Endothelial cell of umbilical vein (primary cell): ENCODE results near the gene DSPP. TPM values are rescaled to one million over a fixed set of nuclear protein-coding genes. Genes with fewer than 3 reads are reported as not detected.

Experiments used
- BruUV-seq: library from RNA; stranded (reverse); fragments of 400-500 nt; replicated peaks from 2 replicates; lab custom pipeline; 2021; lab: Mats Ljungman, UMichigan
- CTCF ChIA-PET: fragments of 300-600, 350-600 bp; sonication (Branson Sonifier 250); formaldehyde crosslinking; loops from one replicate; lab custom pipeline; 2021; ENCODE audit warnings: antibody characterized with exemption, inconsistent platforms; lab: Charles Lee
- POLR2A ChIA-PET: fragments of 300-600, 350-600 bp; sonication (Branson Sonifier 250); formaldehyde crosslinking; loops from one replicate; lab custom pipeline; 2021; ENCODE audit warnings: antibody characterized with exemption, inconsistent platforms; lab: Charles Lee
- DNase-seq: peaks from one replicate; pipeline ENCODE4 v3.0.0-alpha.2; 2011; ENCODE audit warnings: low read depth, low spot score
- FAIRE-seq: peaks from 2 replicates; lab custom pipeline; 2011; peaks lifted over from hg19 to GRCh38; lab: Jason Lieb, UNC
- H2AFZ ChIP-seq: 2 replicates; pipeline ENCODE4 v1.6.0; 2012; ENCODE audit warnings: low read depth, low read length, control low read depth, inconsistent platforms
- H3K27ac ChIP-seq: 2 replicates; pipeline ENCODE4 v1.5.1; 2011; ENCODE audit warnings: low read depth, mild to moderate bottlenecking, control low read depth, low read length, moderate library complexity; ENCODE audit not compliant: insufficient read depth
- H3K27me3 ChIP-seq, 2 experiments: 2 replicates each; pipeline versions ENCODE4 v1.6.0 to v1.6.1; 2011; ENCODE audit warnings: low read length in 2 of 2, mixed read lengths in 1 of 2; ENCODE audit not compliant: control insufficient read depth in 2 of 2, insufficient read depth in 2 of 2
- H3K36me3 ChIP-seq, 2 experiments: 2 replicates in 1 of 2; 3 replicates in 1 of 2; pipeline ENCODE4 v1.5.1; 2011; ENCODE audit warnings: low read length in 2 of 2, mild to moderate bottlenecking in 1 of 2, moderate library complexity in 1 of 2; ENCODE audit not compliant: control insufficient read depth in 2 of 2, insufficient read depth in 2 of 2; ENCODE audit errors: extremely low read depth in 1 of 2
- H3K4me1 ChIP-seq: 3 replicates; pipeline ENCODE4 v1.5.1; 2011; ENCODE audit warnings: mild to moderate bottlenecking, low read length; ENCODE audit not compliant: control insufficient read depth, insufficient read depth; ENCODE audit errors: extremely low read depth
- H3K4me2 ChIP-seq: 2 replicates; pipeline ENCODE4 v1.6.1; 2011; ENCODE audit warnings: low read length, control low read depth, mixed read lengths; ENCODE audit not compliant: insufficient read depth
- H3K4me3 ChIP-seq, 3 experiments: fragments of 200-600 bp in 1 of 3; sonication (generic), shearing (Covaris generic) in 1 of 3; replicated peaks in 1 of 3; 2 replicates each; pipeline ENCODE4 v1.5.1; 2011 to 2016; ENCODE audit warnings: control low read depth in 3 of 3, low read length in 3 of 3, mild to moderate bottlenecking in 2 of 3, inconsistent platforms in 1 of 3, low read depth in 1 of 3, moderate library complexity in 1 of 3; ENCODE audit not compliant: insufficient read depth in 1 of 3
- H3K79me2 ChIP-seq: 2 replicates; pipeline ENCODE4 v1.6.0; 2012; ENCODE audit warnings: low read length, inconsistent platforms; ENCODE audit not compliant: control insufficient read depth, insufficient read depth
- H3K9ac ChIP-seq: replicated peaks from 2 replicates; pipeline ENCODE3; 2011; ENCODE audit warnings: low read length, control low read depth; ENCODE audit not compliant: insufficient read depth; ENCODE audit errors: extremely low read depth
- H3K9me1 ChIP-seq: replicated peaks from 3 replicates; pipeline ENCODE4 v1.6.0; 2011; ENCODE audit warnings: mild to moderate bottlenecking, low read length; ENCODE audit not compliant: control insufficient read depth, insufficient read depth; ENCODE audit errors: extremely low read depth
- H3K9me3 ChIP-seq: replicated peaks from 2 replicates; pipeline ENCODE4 v1.5.1; 2012; ENCODE audit warnings: low read length, inconsistent platforms; ENCODE audit not compliant: control insufficient read depth, insufficient read depth
- H4K20me1 ChIP-seq: replicated peaks from 2 replicates; pipeline ENCODE3; 2011; ENCODE audit warnings: mild to moderate bottlenecking, low read length; ENCODE audit not compliant: control insufficient read depth, insufficient read depth; ENCODE audit errors: extremely low read depth
- CTCF ChIP-seq, 2 donors: IDR thresholded peaks; 1 replicate in 1 of 2; 2 replicates in 1 of 2; pipeline ENCODE4 v1.5.1; 2011; ENCODE audit warnings: low read length in 2 of 2, mild to moderate bottlenecking in 2 of 2, moderate library complexity in 2 of 2, control low read depth in 1 of 2, inconsistent platforms in 1 of 2, low read depth in 1 of 2; ENCODE audit not compliant: insufficient read depth in 1 of 2; ENCODE audit errors: extremely low read depth in 1 of 2
- EZH2 ChIP-seq: IDR thresholded peaks from 2 replicates; pipeline ENCODE4 v1.6.1; 2012; ENCODE audit warnings: borderline replicate concordance, low read depth, mild to moderate bottlenecking, moderate library complexity, low read length, inconsistent platforms; ENCODE audit not compliant: severe bottlenecking
- FOS ChIP-seq: IDR thresholded peaks from 2 replicates; pipeline ENCODE4 v1.6.1; 2011; ENCODE audit warnings: mild to moderate bottlenecking, low read length, moderate library complexity, borderline replicate concordance; ENCODE audit not compliant: insufficient read depth
- GATA2 ChIP-seq: IDR thresholded peaks from 2 replicates; pipeline ENCODE4 v1.7.0; 2011; ENCODE audit warnings: low read depth, mild to moderate bottlenecking, moderate library complexity, mixed read lengths, low read length; ENCODE audit not compliant: insufficient read length, insufficient read depth
- JUN ChIP-seq: IDR thresholded peaks from 2 replicates; pipeline ENCODE4 v1.6.1; 2011; ENCODE audit warnings: borderline replicate concordance, low read depth; ENCODE audit not compliant: insufficient read length, insufficient read depth
- MAX ChIP-seq: IDR thresholded peaks from 2 replicates; pipeline ENCODE4 v1.6.1; 2011; ENCODE audit not compliant: insufficient read depth, insufficient read length
- MYC ChIP-seq: IDR thresholded peaks from one replicate; pipeline ENCODE4 v1.6.1; 2011; ENCODE audit warnings: mild to moderate bottlenecking, low read depth, low read length
- POLR2A ChIP-seq: IDR thresholded peaks from 2 replicates; pipeline ENCODE4 v1.6.1; 2012; ENCODE audit warnings: low read depth, mild to moderate bottlenecking, control low read depth, low read length
- POLR2AphosphoS5 ChIP-seq: IDR thresholded peaks from 2 replicates; pipeline ENCODE4 v1.6.1; 2012; ENCODE audit warnings: low read depth, mild to moderate bottlenecking, control low read depth, low read length, moderate library complexity; ENCODE audit not compliant: insufficient read depth
- dilution Hi-C: fragments of 300-500 bp; cut with MboI; formaldehyde crosslinking; loops from one replicate; pipeline ENCODE4 v1.15.0; 2019; ENCODE audit warnings: low sequenced_read_pairs; ENCODE audit not compliant: extremely low pct_ligation_motif_present
- intact Hi-C: fragments of 100-400 bp; cut with micrococcal nuclease; formaldehyde crosslinking; loops from one replicate; pipeline ENCODE4 v1.10.0; 2022
- polyA plus RNA-seq, 4 experiments: library from polyadenylated mRNA; depleted of rRNA in 3 of 4; stranded (reverse) in 3 of 4; unstranded in 1 of 4; fragments of >200 nt; gene quantifications; 2 replicates each; pipeline versions ENCODE4 v1.2.1 to v1.2.3, GENCODE V29; 2011 to 2012; ENCODE audit warnings: missing spikeins in 1 of 4
- total RNA-seq: library from RNA; stranded (reverse); gene quantifications from 2 replicates; pipeline ENCODE4 v1.2.3, GENCODE V29; 2021

Gene DSPP
- total and polyA plus RNA-seq, 2 donors (not counting 3 experiments of a cell fraction or from before 2014, with no cell fraction given) = not detected

- no peaks in the 10 kb centered on the region for H3K27me3 ChIP-seq
- no peaks in the 10 kb centered on the region for H4K20me1 ChIP-seq
- H3K4me3 ChIP-seq = no peak overlapping the region
- H2AFZ ChIP-seq = no peak overlapping the region
- dilution Hi-C loops (no loop called here), intact Hi-C loops (loop anchor here (5.0 to 10.0 kb wide), 4 partner anchors 232 to 800 kb away; partner anchors contain the start of genes HERC5 and NUDT9)
- DNase-seq (no peak), FAIRE-seq (no peak)
- no TSS peak for BruUV-seq
- POLR2A ChIA-PET = no interaction called here
- H3K4me1 ChIP-seq = peaks cover 27% of the 10 kb centered on the region
- CTCF ChIA-PET = interaction anchor here (1.6 kb wide), 1 partner anchor 185 kb away, joined by 3 read pairs; no protein-coding TSS in a partner anchor
- TF ChIP-seq POLR2A (no peak), FOS (no peak), GATA2 (no peak), MYC (no peak), MAX (no peak), POLR2AphosphoS5 (no peak), EZH2 (no peak), CTCF (IDR thresholded peaks at IDR 0.05; ENCODE audit: extremely low read depth in 1 of 2, insufficient read depth in 1 of 2, low read depth in 1 of 2, low read length in 2 of 2) (no peak), JUN (no peak)
- no peaks in the 10 kb centered on the region for H3K36me3 ChIP-seq
- H3K9ac ChIP-seq = no peak overlapping the region
- no peaks in the 10 kb centered on the region for H3K79me2 ChIP-seq
- H3K9me3 ChIP-seq = no peaks in the 10 kb centered on the region
- H3K27ac ChIP-seq = no peak overlapping the region
- no peaks in the 10 kb centered on the region for H3K9me1 ChIP-seq
- no peak overlapping the region for H3K4me2 ChIP-seq
These were observed 46.2 kb downstream of the DSPP start for GRCh38 chr4:87654487-87655044.
